ENCODE results near the gene SEMA3B.

GRCh38 chr3:50294089-50294488 is 25.1 kb downstream of the SEMA3B start:
- TF ChIP-seq POLR2AphosphoS5 (IDR thresholded peaks at IDR 0.05) (no peak), POLR2A (IDR thresholded peaks at IDR 0.05) (no peak), CTCF (IDR thresholded peaks at IDR 0.05) (no peak), EP300 (IDR thresholded peaks at IDR 0.05) (no peak)
